Gastrocnemius medialis (tissue), 4 donors: Measurements from ENCODE around the gene CHST11. TPM values are rescaled to one million over a fixed set of nuclear protein-coding genes. Genes with fewer than 3 reads are reported as not detected.

Experiments
- ATAC-seq, 2 donors: fragments of 150-250 bp; one replicate each; pipeline ENCODE4 v1.9.1; 2016
- DNase-seq, 2 donors: peaks; one replicate each; pipeline ENCODE4 v3.0.0-alpha.2; 2019
- H3K27ac ChIP-seq, 4 donors: fragments of 200-600 bp; sonication (generic); 1 replicate in 1 of 4; 2 replicates in 3 of 4; pipeline ENCODE4 v1.5.1; 2016 to 2018; ENCODE audit warnings: mild to moderate bottlenecking in 2 of 4, moderate library complexity in 1 of 4
- H3K27me3 ChIP-seq, 3 donors: fragments of 200-600 bp; sonication (generic) in 2 of 3; 1 replicate in 1 of 3; 2 replicates in 2 of 3; pipeline versions ENCODE4 v1.5.1 to v1.6.0; 2016 to 2019; ENCODE audit warnings: mild to moderate bottlenecking in 1 of 3, moderate library complexity in 1 of 3
- H3K36me3 ChIP-seq, 2 donors: fragments of 200-600 bp; sonication (generic) in 1 of 2; one replicate each; pipeline ENCODE4 v1.5.1; 2017 to 2018
- H3K4me1 ChIP-seq, 2 donors: fragments of 200-600 bp; sonication (generic) in 1 of 2; one replicate each; pipeline ENCODE4 v1.5.1; 2016 to 2017; ENCODE audit warnings: mild to moderate bottlenecking in 2 of 2
- H3K4me3 ChIP-seq, 4 donors: fragments of 200-600 bp; sonication (generic) in 3 of 4; 1 replicate in 1 of 4; 2 replicates in 3 of 4; pipeline ENCODE4 v1.5.1; 2016 to 2019; ENCODE audit warnings: mild to moderate bottlenecking in 2 of 4
- H3K9me3 ChIP-seq, 3 donors: fragments of 200-600 bp; sonication (generic) in 2 of 3; 1 replicate in 1 of 3; 2 replicates in 2 of 3; pipeline ENCODE4 v1.5.1; 2016 to 2019
- POLR2A ChIP-seq, 2 donors: fragments of 450-650 bp; IDR thresholded peaks; one replicate each; pipeline ENCODE4 v1.6.1; 2017; ENCODE audit warnings: antibody characterized with exemption in 2 of 2, mild to moderate bottlenecking in 2 of 2, moderate library complexity in 2 of 2
- in situ Hi-C, 4 donors: fragments of 200-750 bp; cut with MboI; loops; one replicate each; pipeline versions ENCODE4 v1.15.0 to v1.8.0; 2017; ENCODE audit warnings: low sequenced_read_pairs in 4 of 4
- intact Hi-C: fragments of 100-400 bp; cut with DNase I; formaldehyde crosslinking; loops from one replicate; pipeline ENCODE4 v1.15.1; 2023; ENCODE audit warnings: low total_unique reads
- total RNA-seq, 4 donors: library from RNA; depleted of rRNA; stranded (reverse); fragments of >200 nt; gene quantifications; one replicate each; pipeline versions ENCODE4 v1.1.0 to v1.2.3, GENCODE V29; 2016
- TF ChIP-seq, protein P1 (sequence below), 5 experiments: fragments of 450-650 bp in 3 of 5; fragments of 200-600 bp in 2 of 5; sonication (generic) in 2 of 5; IDR thresholded peaks in 4 of 5; conservative IDR thresholded peaks in 1 of 5; 1 replicate in 4 of 5; 2 replicates in 1 of 5; pipeline ENCODE4 v1.5.1; 2016 to 2019; ENCODE audit warnings: antibody characterized with exemption in 5 of 5, mild to moderate bottlenecking in 3 of 5, moderate library complexity in 3 of 5

Gene CHST11
- total RNA-seq, 4 donors from 2014 or later: 0.17 to 2.1 (median 1.4) TPM

- ATAC-seq (no peak), DNase-seq (no peak)
- no peaks in the 10 kb centered on the region for H3K27me3 ChIP-seq
- no peak for TF ChIP-seq POLR2A (IDR thresholded peaks at IDR 0.05)
- TF ChIP-seq, protein P1, sequence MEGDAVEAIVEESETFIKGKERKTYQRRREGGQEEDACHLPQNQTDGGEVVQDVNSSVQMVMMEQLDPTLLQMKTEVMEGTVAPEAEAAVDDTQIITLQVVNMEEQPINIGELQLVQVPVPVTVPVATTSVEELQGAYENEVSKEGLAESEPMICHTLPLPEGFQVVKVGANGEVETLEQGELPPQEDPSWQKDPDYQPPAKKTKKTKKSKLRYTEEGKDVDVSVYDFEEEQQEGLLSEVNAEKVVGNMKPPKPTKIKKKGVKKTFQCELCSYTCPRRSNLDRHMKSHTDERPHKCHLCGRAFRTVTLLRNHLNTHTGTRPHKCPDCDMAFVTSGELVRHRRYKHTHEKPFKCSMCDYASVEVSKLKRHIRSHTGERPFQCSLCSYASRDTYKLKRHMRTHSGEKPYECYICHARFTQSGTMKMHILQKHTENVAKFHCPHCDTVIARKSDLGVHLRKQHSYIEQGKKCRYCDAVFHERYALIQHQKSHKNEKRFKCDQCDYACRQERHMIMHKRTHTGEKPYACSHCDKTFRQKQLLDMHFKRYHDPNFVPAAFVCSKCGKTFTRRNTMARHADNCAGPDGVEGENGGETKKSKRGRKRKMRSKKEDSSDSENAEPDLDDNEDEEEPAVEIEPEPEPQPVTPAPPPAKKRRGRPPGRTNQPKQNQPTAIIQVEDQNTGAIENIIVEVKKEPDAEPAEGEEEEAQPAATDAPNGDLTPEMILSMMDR (IDR thresholded peaks at IDR 0.05 in 4 of 5, conservative IDR thresholded peaks at IDR 0.05 in 1 of 5): no peak
- in situ Hi-C loops: no loop called here
- H3K9me3 ChIP-seq: no peaks in the 10 kb centered on the region
- intact Hi-C loops: no loop called here
- peaks cover 0 to 11% of the 10 kb centered on the region in 2 donors for H3K4me1 ChIP-seq
- peak overlapping the region in 3 of 4 donors; percentile 15 to 60 (median 19) for H3K27ac ChIP-seq
- H3K4me3 ChIP-seq: peak overlapping the region in 1 of 4 donors; percentile 20
- H3K36me3 ChIP-seq: no peaks in the 10 kb centered on the region
These were observed 38.0 kb downstream of the CHST11 start for GRCh38 chr12:104494793-104495158.

DNA sequence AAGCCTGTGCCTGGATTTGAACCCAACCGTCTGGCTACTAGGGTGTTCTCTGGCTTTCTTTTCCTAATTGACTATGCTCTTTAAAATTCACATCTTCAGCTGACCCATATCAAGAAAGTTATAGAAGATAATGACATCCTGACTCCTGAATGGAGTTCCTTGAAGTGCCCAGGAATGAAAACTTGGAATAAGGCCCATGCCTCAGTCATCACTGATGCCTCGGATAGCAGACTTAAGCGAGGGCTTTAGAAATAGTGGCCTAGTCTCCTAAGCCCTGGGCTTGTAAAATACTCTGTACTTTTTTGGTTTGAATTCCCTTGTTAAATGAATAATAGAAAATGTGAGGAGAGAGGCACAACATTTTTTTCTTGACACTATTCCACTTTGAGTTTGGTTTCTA is 39.0 kb downstream of the CHST11 start:
- in situ Hi-C loops: no loop called here
- Histone ChIP-seq H3K9me3 (no peaks in the 10 kb centered on the region), H3K4me3 (no peak overlapping the region), H3K36me3 (no peaks in the 10 kb centered on the region), H3K27ac (no peak overlapping the region), H3K27me3 (no peaks in the 10 kb centered on the region), H3K4me1 (peaks cover 0 to 11% of the 10 kb centered on the region in 2 donors)
- no peak for TF ChIP-seq POLR2A (IDR thresholded peaks at IDR 0.05)
- TF ChIP-seq, protein P1 (IDR thresholded peaks at IDR 0.05 in 4 of 5, conservative IDR thresholded peaks at IDR 0.05 in 1 of 5): no peak
- DNase-seq (no peak), ATAC-seq (no peak)
- intact Hi-C loops: no loop called here

- Histone ChIP-seq H3K9me3 (no peaks in the 10 kb centered on the region), H3K27ac (no peak overlapping the region), H3K27me3 (no peaks in the 10 kb centered on the region), H3K4me3 (no peak overlapping the region), H3K36me3 (no peaks in the 10 kb centered on the region), H3K4me1 (peaks cover 0 to 11% of the 10 kb centered on the region in 2 donors)
- in situ Hi-C loops (no loop called here), intact Hi-C loops (no loop called here)
- TF ChIP-seq, protein P1 (IDR thresholded peaks at IDR 0.05 in 4 of 5, conservative IDR thresholded peaks at IDR 0.05 in 1 of 5): no peak
- no peak for TF ChIP-seq POLR2A (IDR thresholded peaks at IDR 0.05)
- ATAC-seq: no peak
- no peak for DNase-seq
These were observed 39.6 kb downstream of the CHST11 start for GRCh38 chr12:104496336-104496735.

GRCh38 chr12:104498211-104498801 is 41.6 kb downstream of the CHST11 start:
- H3K36me3 ChIP-seq: no peaks in the 10 kb centered on the region
- no peak for TF ChIP-seq POLR2A (IDR thresholded peaks at IDR 0.05)
- TF ChIP-seq, protein P1 (IDR thresholded peaks at IDR 0.05 in 4 of 5, conservative IDR thresholded peaks at IDR 0.05 in 1 of 5): no peak
- peaks cover 0 to 11% of the 10 kb centered on the region in 2 donors for H3K4me1 ChIP-seq
- H3K27ac ChIP-seq: no peak overlapping the region
- ATAC-seq (no peak), DNase-seq (no peak)
- intact Hi-C loops: no loop called here
- in situ Hi-C loops: no loop called here
- no peaks in the 10 kb centered on the region for H3K27me3 ChIP-seq
- no peak overlapping the region for H3K4me3 ChIP-seq
- no peaks in the 10 kb centered on the region for H3K9me3 ChIP-seq
